HG02981 (cell line): ENCODE measurements around the gene ZNF701.
"Not testable (repeated sequence)": the region's sequence is repeated elsewhere in the genome, so short reads cannot be mapped to it uniquely, and the experiment has no call there.

Source experiments
- ATAC-seq: cut with Tn5 transposase; IDR thresholded peaks from one replicate; pipeline ENCODE4 v1.9.1; 2021; ENCODE audit warnings: mild to moderate bottlenecking, moderate library complexity; ENCODE audit not compliant: unreplicated experiment

The ZNF701 gene

GRCh38 chr19:52566121-52566520, 4.0 kb upstream of the ZNF701 start:
- ATAC-seq: no peak

- no peak for ATAC-seq
Measured at GRCh38 chr19:52566588-52566987, 3.5 kb upstream of the ZNF701 start.

- no peak for ATAC-seq
Measured at GRCh38 chr19:52567921-52568320, 2.2 kb upstream of the ZNF701 start.

- ATAC-seq: not testable (repeated sequence)
Measured at GRCh38 chr19:52569638-52569999, 468 bp upstream of the ZNF701 start.

GRCh38 chr19:52584736-52585440, 14.8 kb downstream of the ZNF701 start:
- no peak for ATAC-seq

GRCh38 chr19:52585604-52586003, 15.5 kb downstream of the ZNF701 start:
- no peak for ATAC-seq

GRCh38 chr19:52590728-52591127, 20.6 kb downstream of the ZNF701 start:
- no peak for ATAC-seq

GRCh38 chr19:52592301-52592700, 22.2 kb downstream of the ZNF701 start:
- ATAC-seq: no peak

GRCh38 chr19:52593441-52593840, 23.4 kb downstream of the ZNF701 start:
- ATAC-seq: not testable (repeated sequence)

GRCh38 chr19:52599241-52599640, 29.2 kb downstream of the ZNF701 start:
- no peak for ATAC-seq

GRCh38 chr19:52600639-52601024, 30.5 kb downstream of the ZNF701 start:
- ATAC-seq: peak; percentile 8

- peak; percentile 94 for ATAC-seq
Measured at GRCh38 chr19:52601025-52601973, 31.2 kb downstream of the ZNF701 start.

GRCh38 chr19:52601974-52602366, 31.9 kb downstream of the ZNF701 start:
- ATAC-seq: not testable (repeated sequence)

GRCh38 chr19:52602941-52603340, 32.9 kb downstream of the ZNF701 start:
- ATAC-seq: no peak

- ATAC-seq: no peak
Measured at GRCh38 chr19:52603558-52604207, 33.6 kb downstream of the ZNF701 start.

- ATAC-seq: no peak
Measured at GRCh38 chr19:52613299-52613906, 43.3 kb downstream of the ZNF701 start.

GRCh38 chr19:52621376-52621775, 51.3 kb downstream of the ZNF701 start:
- ATAC-seq: no peak

GRCh38 chr19:52622261-52622660, 52.2 kb downstream of the ZNF701 start:
- ATAC-seq: no peak

GRCh38 chr19:52626915-52627314, 56.8 kb downstream of the ZNF701 start:
- no peak for ATAC-seq

- ATAC-seq: not testable (repeated sequence)
Measured at GRCh38 chr19:52627441-52627840, 57.4 kb downstream of the ZNF701 start.
